ENCODE data around the gene OR2T27. TPM values are rescaled to one million over a fixed set of nuclear protein-coding genes. Genes with fewer than 3 reads are reported as not detected.

The OR2T27 gene
- total RNA-seq, 3 donors from 2014 or later = not detected

DNA sequence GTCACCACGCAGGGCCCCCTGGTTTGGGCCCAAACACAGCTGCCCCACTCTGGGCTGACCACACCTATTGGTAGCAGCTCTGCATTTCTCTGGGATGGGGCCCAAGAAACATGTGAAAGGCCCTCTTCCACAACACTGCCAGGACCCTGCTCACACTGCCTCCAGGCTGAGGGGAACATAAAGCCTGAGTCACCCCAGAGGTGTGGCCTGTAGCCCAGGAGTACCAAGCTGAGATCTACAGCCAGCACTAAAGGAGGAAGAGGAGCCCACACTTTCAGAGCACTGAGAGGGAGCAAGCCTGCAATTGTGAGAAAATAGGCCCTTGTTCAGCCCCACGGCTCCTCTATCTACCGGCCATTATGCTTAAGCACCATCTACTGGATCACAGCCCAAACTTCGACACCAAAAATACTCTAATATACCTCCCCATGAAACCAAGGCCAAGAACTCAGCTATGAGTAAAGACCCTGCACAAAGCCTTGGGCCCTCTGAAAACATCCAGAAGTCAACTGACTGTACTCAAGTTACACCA is 43.4 kb downstream of the OR2T27 start:
- TF ChIP-seq, protein P1, sequence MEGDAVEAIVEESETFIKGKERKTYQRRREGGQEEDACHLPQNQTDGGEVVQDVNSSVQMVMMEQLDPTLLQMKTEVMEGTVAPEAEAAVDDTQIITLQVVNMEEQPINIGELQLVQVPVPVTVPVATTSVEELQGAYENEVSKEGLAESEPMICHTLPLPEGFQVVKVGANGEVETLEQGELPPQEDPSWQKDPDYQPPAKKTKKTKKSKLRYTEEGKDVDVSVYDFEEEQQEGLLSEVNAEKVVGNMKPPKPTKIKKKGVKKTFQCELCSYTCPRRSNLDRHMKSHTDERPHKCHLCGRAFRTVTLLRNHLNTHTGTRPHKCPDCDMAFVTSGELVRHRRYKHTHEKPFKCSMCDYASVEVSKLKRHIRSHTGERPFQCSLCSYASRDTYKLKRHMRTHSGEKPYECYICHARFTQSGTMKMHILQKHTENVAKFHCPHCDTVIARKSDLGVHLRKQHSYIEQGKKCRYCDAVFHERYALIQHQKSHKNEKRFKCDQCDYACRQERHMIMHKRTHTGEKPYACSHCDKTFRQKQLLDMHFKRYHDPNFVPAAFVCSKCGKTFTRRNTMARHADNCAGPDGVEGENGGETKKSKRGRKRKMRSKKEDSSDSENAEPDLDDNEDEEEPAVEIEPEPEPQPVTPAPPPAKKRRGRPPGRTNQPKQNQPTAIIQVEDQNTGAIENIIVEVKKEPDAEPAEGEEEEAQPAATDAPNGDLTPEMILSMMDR (IDR thresholded peaks at IDR 0.05) = no peak
- no peaks in the 10 kb centered on the region for H3K36me3 ChIP-seq (ENCODE audit: low read depth)
- no peak overlapping the region for H3K4me3 ChIP-seq
- ATAC-seq (no peak), DNase-seq (no peak)
- H3K4me1 ChIP-seq (ENCODE audit: low read depth) = no peaks in the 10 kb centered on the region
- no peaks in the 10 kb centered on the region for H3K9me3 ChIP-seq
- intact Hi-C loops (cut with DNase I, micrococcal nuclease) = no loop called here

DNA sequence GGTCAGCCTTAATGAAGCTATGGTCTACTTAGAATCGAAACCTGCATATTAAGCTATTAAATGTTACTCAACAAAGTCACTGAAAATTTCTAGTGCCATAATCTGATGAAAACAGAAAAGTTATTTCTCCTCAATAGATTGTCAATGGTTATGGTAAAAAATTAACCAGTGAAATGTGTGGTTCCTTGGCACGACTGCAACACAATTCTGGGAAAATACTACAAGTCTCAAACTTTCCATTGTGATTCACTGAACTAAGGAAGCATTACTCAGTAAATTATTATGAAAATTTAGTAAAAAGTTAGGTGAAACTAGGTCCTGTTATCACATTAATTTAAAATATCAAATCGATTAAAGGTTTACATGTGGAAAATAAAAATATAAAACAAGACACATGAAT is 45.0 kb downstream of the OR2T27 start:
- ATAC-seq (no peak), DNase-seq (no peak)
- no peaks in the 10 kb centered on the region for H3K4me1 ChIP-seq (ENCODE audit: low read depth)
- intact Hi-C loops (cut with DNase I, micrococcal nuclease) = no loop called here
- H3K9me3 ChIP-seq = no peaks in the 10 kb centered on the region
- TF ChIP-seq, protein P1 (IDR thresholded peaks at IDR 0.05) = no peak
- H3K36me3 ChIP-seq (ENCODE audit: low read depth) = no peaks in the 10 kb centered on the region
- H3K4me3 ChIP-seq = no peak overlapping the region

Other genes starting within 250 kb of the OR2T27 start
- gene OR2T2, start 209.9 kb downstream of the OR2T27 start, total RNA-seq = not detected
- not detected for gene OR2T3, start 182.2 kb downstream of the OR2T27 start, total RNA-seq
- not detected for gene OR2T5, start 166.9 kb downstream of the OR2T27 start, total RNA-seq
- not detected for gene OR2G6, start 147.5 kb downstream of the OR2T27 start, total RNA-seq
- gene OR2T29, start 92.8 kb downstream of the OR2T27 start, total RNA-seq = not detected
- not detected for gene OR2T34, start 80.8 kb downstream of the OR2T27 start, total RNA-seq
- gene OR2T10, start 57.8 kb downstream of the OR2T27 start, total RNA-seq = not detected
- gene OR2T11, start 20.4 kb downstream of the OR2T27 start, total RNA-seq = not detected
- gene OR2T35, start 10.2 kb downstream of the OR2T27 start, total RNA-seq = not detected
- gene OR14I1, start 47.2 kb upstream of the OR2T27 start, total RNA-seq = not detected
- gene LYPD8, start 100.2 kb upstream of the OR2T27 start, total RNA-seq = 100 to 1,000 TPM; 235 to 700 (median 647) TPM
- 10 to 100 TPM; 27.2 to 31.0 (median 29.3) TPM for gene SH3BP5L, start 170.4 kb upstream of the OR2T27 start, total RNA-seq
- gene ZNF672, start 182.7 kb upstream of the OR2T27 start, total RNA-seq = 10 to 100 TPM; 29.6 to 38.8 (median 38.3) TPM
- gene ZNF692, start 203.6 kb upstream of the OR2T27 start, total RNA-seq = 10 to 100 TPM; 26.7 to 51.7 (median 43.6) TPM

Data from mucosa of descending colon (tissue), 3 donors.